Retinal pigment epithelial cell (primary cell): ENCODE data around the gene MLLT10.
"Not testable (repeated sequence)": the region's sequence is repeated elsewhere in the genome, so short reads cannot be mapped to it uniquely, and the experiment has no call there.

Source experiments
- DNase-seq: peaks from one replicate; pipeline ENCODE4 v3.0.0-alpha.2; 2010; ENCODE audit warnings: low read depth
- H3K4me3 ChIP-seq: 2 replicates; pipeline ENCODE4 v1.5.1; 2011; ENCODE audit warnings: mild to moderate bottlenecking, low read length, control low read depth, moderate library complexity
- CTCF ChIP-seq: conservative IDR thresholded peaks from 2 replicates; pipeline ENCODE4 v1.5.1; 2011; ENCODE audit warnings: low read depth, low read length, control low read depth, inconsistent platforms

The MLLT10 gene

GRCh38 chr10:21707498-21707897 is 173.5 kb downstream of the MLLT10 start:
- no peak overlapping the region for H3K4me3 ChIP-seq
- DNase-seq = no peak
- TF ChIP-seq CTCF = no peak

- no peak for TF ChIP-seq CTCF
- no peak overlapping the region for H3K4me3 ChIP-seq
- DNase-seq = no peak
These were observed 178.9 kb downstream of the MLLT10 start for GRCh38 chr10:21712975-21713374.

GRCh38 chr10:21715531-21716195 is 181.6 kb downstream of the MLLT10 start:
- no peak overlapping the region for H3K4me3 ChIP-seq
- DNase-seq = peak; percentile 45
- no peak for TF ChIP-seq CTCF

GRCh38 chr10:21717437-21718054 is 183.5 kb downstream of the MLLT10 start:
- H3K4me3 ChIP-seq, DNase-seq: not testable (repeated sequence)

GRCh38 chr10:21719502-21719901 is 185.5 kb downstream of the MLLT10 start:
- TF ChIP-seq CTCF = no peak
- no peak overlapping the region for H3K4me3 ChIP-seq
- no peak for DNase-seq

GRCh38 chr10:21720090-21720489 is 186.1 kb downstream of the MLLT10 start:
- H3K4me3 ChIP-seq = no peak overlapping the region
- peak; percentile 97 for DNase-seq
- no peak for TF ChIP-seq CTCF

GRCh38 chr10:21721000-21721665 is 187.1 kb downstream of the MLLT10 start:
- H3K4me3 ChIP-seq = no peak overlapping the region
- DNase-seq = no peak
- TF ChIP-seq CTCF = no peak
